HG02981 (cell line): ENCODE data around the gene CEMP1.

Source experiments
- ATAC-seq: cut with Tn5 transposase; IDR thresholded peaks from one replicate; pipeline ENCODE4 v1.9.1; 2021; ENCODE audit warnings: mild to moderate bottlenecking, moderate library complexity; ENCODE audit not compliant: unreplicated experiment

The CEMP1 gene

GRCh38 chr16:2507052-2507659 is 24.1 kb downstream of the CEMP1 start:
- ATAC-seq, result peak; percentile 70

GRCh38 chr16:2505695-2506094 is 25.5 kb downstream of the CEMP1 start:
- no peak for ATAC-seq

GRCh38 chr16:2501946-2502895 is 29.0 kb downstream of the CEMP1 start:
- ATAC-seq, result no peak

GRCh38 chr16:2500918-2501750 is 30.1 kb downstream of the CEMP1 start:
- no peak for ATAC-seq

- ATAC-seq, result no peak
Measured at GRCh38 chr16:2500430-2500917, 30.7 kb downstream of the CEMP1 start.

GRCh38 chr16:2499890-2500429 is 31.2 kb downstream of the CEMP1 start:
- ATAC-seq, result no peak

GRCh38 chr16:2499454-2499853 is 31.8 kb downstream of the CEMP1 start:
- ATAC-seq, result no peak

- ATAC-seq, result no peak
Measured at GRCh38 chr16:2498531-2499253, 32.5 kb downstream of the CEMP1 start.

GRCh38 chr16:2497695-2498484 is 33.3 kb downstream of the CEMP1 start:
- no peak for ATAC-seq

- no peak for ATAC-seq
Measured at GRCh38 chr16:2497116-2497630, 34.0 kb downstream of the CEMP1 start.

GRCh38 chr16:2496223-2497115 is 34.7 kb downstream of the CEMP1 start:
- ATAC-seq, result no peak

GRCh38 chr16:2495041-2495440 is 36.2 kb downstream of the CEMP1 start:
- ATAC-seq, result no peak

GRCh38 chr16:2494616-2495015 is 36.6 kb downstream of the CEMP1 start:
- ATAC-seq, result no peak

GRCh38 chr16:2493605-2494004 is 37.6 kb downstream of the CEMP1 start:
- ATAC-seq, result no peak

GRCh38 chr16:2492292-2492691 is 38.9 kb downstream of the CEMP1 start:
- ATAC-seq, result no peak

- ATAC-seq, result no peak
Measured at GRCh38 chr16:2490190-2491105, 40.8 kb downstream of the CEMP1 start.

- ATAC-seq, result no peak
Measured at GRCh38 chr16:2489581-2489980, 41.6 kb downstream of the CEMP1 start.
